ENCODE data around the gene LRP1. TPM values are rescaled to one million over a fixed set of nuclear protein-coding genes. Genes with fewer than 3 reads are reported as not detected.

LRP1 gene
- total RNA-seq, 2 experiments from 2014 or later: 6.6 to 8.5 TPM

- Histone ChIP-seq H3K9me3 (ENCODE audit: control insufficient read depth in 1 of 2, insufficient read depth in 1 of 2, low read length in 2 of 2) (no peaks in the 10 kb centered on the region), H3K27ac (ENCODE audit: low read depth in 1 of 2, low read length in 2 of 2) (no peak overlapping the region), H3K4me3 (ENCODE audit: low read length) (no peak overlapping the region), H3K27me3 (ENCODE audit: control insufficient read depth in 1 of 2, insufficient read depth in 2 of 2, low read length in 2 of 2) (no peaks in the 10 kb centered on the region), H3K4me1 (ENCODE audit: insufficient read depth, low read length) (no peaks in the 10 kb centered on the region), H3K36me3 (ENCODE audit: insufficient read depth, low read length) (peaks cover 2% of the 10 kb centered on the region)
- peaks cover 13% of the 10 kb centered on the region for H3K36me3 Mint-ChIP-seq (ENCODE audit: low read depth)
- H3K4me1 Mint-ChIP-seq (ENCODE audit: low read depth): no peaks in the 10 kb centered on the region
- intact Hi-C loops (cut with DNase I, micrococcal nuclease): no loop called here
- TF ChIP-seq CTCF (IDR thresholded peaks at IDR 0.05): no peak
- DNase-seq: no peak
- H3K4me3 Mint-ChIP-seq: no peak overlapping the region
- H3K27ac Mint-ChIP-seq: no peak overlapping the region
- H3K9me3 Mint-ChIP-seq: no peaks in the 10 kb centered on the region
- ATAC-seq (ENCODE audit: poor library complexity): no peak
- CTCF ChIA-PET: no interaction called here
- POLR2A ChIA-PET: no interaction called here
- no peaks in the 10 kb centered on the region for H3K27me3 Mint-ChIP-seq
These were observed 64.6 kb downstream of the LRP1 start for GRCh38 chr12:57192920-57193319.

GRCh38 chr12:57193706-57194245, 65.5 kb downstream of the LRP1 start:
- no peak for TF ChIP-seq CTCF (IDR thresholded peaks at IDR 0.05)
- H3K4me3 Mint-ChIP-seq: no peak overlapping the region
- H3K27ac Mint-ChIP-seq: no peak overlapping the region
- ATAC-seq (ENCODE audit: poor library complexity): no peak
- H3K4me1 Mint-ChIP-seq (ENCODE audit: low read depth): no peaks in the 10 kb centered on the region
- H3K36me3 ChIP-seq (ENCODE audit: insufficient read depth, low read length): peaks cover 3% of the 10 kb centered on the region
- peaks cover 13% of the 10 kb centered on the region for H3K36me3 Mint-ChIP-seq (ENCODE audit: low read depth)
- no peak overlapping the region for H3K4me3 ChIP-seq (ENCODE audit: low read length)
- H3K27me3 Mint-ChIP-seq: no peaks in the 10 kb centered on the region
- ChIA-PET POLR2A (no interaction called here), CTCF (no interaction called here)
- H3K27ac ChIP-seq (ENCODE audit: low read depth in 1 of 2, low read length in 2 of 2): no peak overlapping the region
- no peak for DNase-seq
- intact Hi-C loops (cut with DNase I, micrococcal nuclease): no loop called here
- H3K4me1 ChIP-seq (ENCODE audit: insufficient read depth, low read length): no peaks in the 10 kb centered on the region
- no peaks in the 10 kb centered on the region for H3K9me3 Mint-ChIP-seq
- H3K27me3 ChIP-seq (ENCODE audit: control insufficient read depth in 1 of 2, insufficient read depth in 2 of 2, low read length in 2 of 2): no peaks in the 10 kb centered on the region
- no peaks in the 10 kb centered on the region for H3K9me3 ChIP-seq (ENCODE audit: control insufficient read depth in 1 of 2, insufficient read depth in 1 of 2, low read length in 2 of 2)

GRCh38 chr12:57194253-57194652, 66.0 kb downstream of the LRP1 start:
- Histone ChIP-seq H3K27me3 (ENCODE audit: control insufficient read depth in 1 of 2, insufficient read depth in 2 of 2, low read length in 2 of 2) (no peaks in the 10 kb centered on the region), H3K4me1 (ENCODE audit: insufficient read depth, low read length) (no peaks in the 10 kb centered on the region), H3K27ac (ENCODE audit: low read depth in 1 of 2, low read length in 2 of 2) (no peak overlapping the region), H3K36me3 (ENCODE audit: insufficient read depth, low read length) (peaks cover 4% of the 10 kb centered on the region), H3K4me3 (ENCODE audit: low read length) (no peak overlapping the region), H3K9me3 (ENCODE audit: control insufficient read depth in 1 of 2, insufficient read depth in 1 of 2, low read length in 2 of 2) (no peaks in the 10 kb centered on the region)
- CTCF ChIA-PET: no interaction called here
- H3K9me3 Mint-ChIP-seq: no peaks in the 10 kb centered on the region
- no peak for TF ChIP-seq CTCF (IDR thresholded peaks at IDR 0.05)
- peaks cover 13% of the 10 kb centered on the region for H3K36me3 Mint-ChIP-seq (ENCODE audit: low read depth)
- DNase-seq: no peak
- no peak for ATAC-seq (ENCODE audit: poor library complexity)
- H3K4me3 Mint-ChIP-seq: no peak overlapping the region
- no peaks in the 10 kb centered on the region for H3K4me1 Mint-ChIP-seq (ENCODE audit: low read depth)
- no peaks in the 10 kb centered on the region for H3K27me3 Mint-ChIP-seq
- POLR2A ChIA-PET: no interaction called here
- intact Hi-C loops (cut with DNase I, micrococcal nuclease): no loop called here
- H3K27ac Mint-ChIP-seq: no peak overlapping the region

Data from CD4-positive, alpha-beta T cell (primary cell).